GM19099 (cell line): ENCODE data around the gene HERPUD1.
A peak's percentile ranks its signal among the peaks of the same experiment; 100 is the strongest.

ENCODE experiments used
- POLR2A ChIP-seq: IDR thresholded peaks from 3 replicates; pipeline ENCODE4 v1.6.1; 2011; ENCODE audit warnings: low read depth; ENCODE audit not compliant: insufficient read length; ENCODE audit errors: extremely low read depth

HERPUD1 gene

DNA sequence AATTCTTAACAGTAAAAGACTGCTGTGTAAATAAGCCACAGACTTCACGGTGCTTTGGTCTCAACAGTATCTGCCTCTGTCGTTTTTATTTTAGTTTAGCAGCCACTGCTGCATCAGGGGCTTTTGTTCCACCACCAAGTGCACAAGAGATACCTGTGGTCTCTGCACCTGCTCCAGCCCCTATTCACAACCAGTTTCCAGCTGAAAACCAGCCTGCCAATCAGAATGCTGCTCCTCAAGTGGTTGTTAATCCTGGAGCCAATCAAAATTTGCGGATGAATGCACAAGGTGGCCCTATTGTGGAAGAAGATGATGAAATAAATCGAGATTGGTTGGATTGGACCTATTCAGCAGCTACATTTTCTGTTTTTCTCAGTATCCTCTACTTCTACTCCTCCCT lies 7.9 kb downstream of the HERPUD1 start:
- no peak for TF ChIP-seq POLR2A

GRCh38 chr16:56941092-56941491 lies 9.2 kb downstream of the HERPUD1 start:
- TF ChIP-seq POLR2A, result no peak

DNA sequence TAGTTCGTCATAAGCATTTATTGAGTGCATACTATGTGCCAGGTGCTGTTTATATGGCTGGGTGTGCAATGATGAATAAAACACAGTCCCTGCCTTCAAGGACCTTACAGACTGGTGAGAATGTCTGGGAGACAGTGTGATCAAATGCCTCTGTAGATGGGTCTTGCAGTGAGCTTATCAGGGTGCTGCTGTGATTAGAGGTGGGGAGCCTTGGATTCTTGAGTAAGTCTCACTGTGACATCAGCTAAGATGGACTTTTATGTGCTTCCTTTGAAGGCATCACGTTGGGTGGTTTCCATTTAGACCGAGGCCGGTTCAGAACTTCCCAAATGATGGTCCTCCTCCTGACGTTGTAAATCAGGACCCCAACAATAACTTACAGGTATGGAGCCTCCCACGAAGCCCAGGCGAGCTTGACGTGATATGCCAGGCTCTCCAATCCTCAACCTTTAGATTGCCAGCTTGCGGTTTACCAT lies 10.0 kb downstream of the HERPUD1 start:
- peak; percentile 33 for TF ChIP-seq POLR2A

DNA sequence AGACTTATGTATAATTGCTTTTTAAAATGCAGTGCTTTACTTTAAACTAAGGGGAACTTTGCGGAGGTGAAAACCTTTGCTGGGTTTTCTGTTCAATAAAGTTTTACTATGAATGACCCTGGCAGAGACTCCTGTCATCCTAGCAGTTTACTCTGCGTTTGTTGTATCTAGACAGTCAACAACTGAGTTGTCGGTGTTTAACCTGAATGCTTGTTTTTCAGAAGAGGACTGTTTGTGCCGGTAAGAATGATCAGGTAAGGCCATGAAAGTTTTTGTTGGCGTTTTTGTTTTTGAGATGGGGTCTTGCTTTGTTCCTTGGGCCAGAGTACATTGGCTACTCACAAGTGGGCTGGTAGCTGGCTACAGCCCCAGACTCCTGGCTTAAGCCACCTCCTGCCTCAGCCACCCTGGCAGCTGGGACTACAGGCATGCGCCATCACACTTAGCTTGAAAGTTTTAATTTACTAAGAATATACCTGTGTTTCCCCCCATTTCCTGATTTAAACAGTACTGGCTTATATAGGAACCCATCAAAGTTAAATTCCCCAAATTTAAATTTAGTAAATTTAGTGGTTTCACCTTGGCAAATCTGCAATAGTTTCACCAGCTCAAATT lies 11.9 kb downstream of the HERPUD1 start:
- TF ChIP-seq POLR2A, result no peak

- TF ChIP-seq POLR2A, result no peak
Observed at GRCh38 chr16:56944954-56945839, 13.3 kb downstream of the HERPUD1 start.

GRCh38 chr16:56945847-56946527 lies 14.0 kb downstream of the HERPUD1 start:
- TF ChIP-seq POLR2A, result no peak

DNA sequence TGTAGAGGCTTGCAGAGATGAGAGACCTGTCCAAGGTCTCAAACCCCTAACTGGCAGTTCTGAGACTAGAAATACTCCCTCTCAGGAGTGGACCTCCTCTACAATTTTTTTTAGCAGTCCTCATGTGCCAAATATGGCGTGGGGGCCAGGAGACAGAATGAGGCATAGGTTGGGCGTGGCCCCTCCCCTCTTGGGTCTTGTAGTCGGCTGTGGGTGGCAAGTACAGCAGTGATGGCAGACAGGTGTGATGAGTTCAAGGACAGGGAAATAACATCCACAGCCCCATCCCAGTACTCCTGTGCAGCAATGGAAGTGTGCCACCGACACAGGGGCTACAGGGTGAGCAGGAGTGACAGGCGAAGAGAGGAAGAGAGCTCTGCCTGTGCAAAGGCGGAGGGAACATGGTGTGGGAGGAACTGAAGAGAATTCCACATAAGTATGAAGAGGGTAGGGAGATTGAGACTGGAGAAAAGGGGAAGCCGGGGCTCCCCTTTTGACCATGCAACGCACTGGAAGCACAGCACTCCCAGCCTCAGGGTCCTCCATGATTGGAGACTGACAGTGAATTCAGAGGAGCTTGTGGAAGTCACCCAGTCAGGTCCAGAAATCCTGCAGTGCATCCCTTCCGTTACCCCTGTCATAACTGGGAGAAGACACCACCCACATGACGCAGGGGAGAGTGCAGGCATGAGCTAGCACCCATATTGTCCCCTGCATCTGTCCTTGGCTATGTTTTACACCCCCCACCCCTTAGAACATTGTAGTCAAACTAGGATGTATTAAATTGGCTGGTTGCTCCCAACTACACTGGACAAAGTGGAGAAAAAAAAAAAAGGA lies 15.0 kb downstream of the HERPUD1 start:
- TF ChIP-seq POLR2A, result no peak

DNA sequence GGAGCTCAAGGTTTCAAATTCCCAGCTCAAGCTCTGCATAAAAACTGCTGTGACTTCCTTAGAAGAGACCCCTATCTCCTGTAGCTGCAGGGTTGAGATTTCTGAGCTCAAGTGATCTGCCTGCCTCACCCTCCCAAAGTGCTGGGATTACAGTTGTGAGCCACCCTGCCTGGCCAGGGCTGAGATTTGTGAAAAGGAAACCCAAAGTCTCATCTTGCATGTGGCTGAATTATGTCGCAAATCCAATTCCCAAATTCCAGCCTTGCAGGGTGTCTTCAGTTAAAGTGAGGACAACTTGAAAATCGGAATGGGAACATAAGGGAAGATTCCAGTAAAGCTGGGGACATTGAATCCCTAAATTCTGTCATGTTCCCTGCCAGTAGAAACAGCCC lies 15.7 kb downstream of the HERPUD1 start:
- TF ChIP-seq POLR2A, result no peak

- TF ChIP-seq POLR2A, result no peak
Observed at GRCh38 chr16:56948234-56948633, 16.3 kb downstream of the HERPUD1 start.

DNA sequence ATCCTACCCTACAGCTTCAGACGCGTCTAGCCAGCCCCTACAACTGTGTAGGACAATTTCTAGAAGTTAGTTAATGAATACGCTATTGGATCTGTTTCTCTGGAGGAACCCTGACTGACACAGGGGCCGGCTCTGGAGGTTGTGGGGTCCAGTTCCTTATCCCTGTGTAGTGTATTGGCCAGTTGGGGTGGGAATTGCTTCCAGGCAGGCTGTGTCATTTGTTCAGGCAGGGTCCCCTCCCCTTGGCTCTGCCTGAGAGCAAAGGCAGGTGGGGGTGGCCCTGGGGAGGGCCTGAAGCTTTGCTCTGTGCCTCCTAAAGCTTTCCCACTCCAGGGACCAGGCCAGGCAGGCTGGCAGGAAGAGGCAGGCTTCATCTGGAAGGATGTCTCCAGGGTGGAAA lies 18.1 kb downstream of the HERPUD1 start:
- no peak for TF ChIP-seq POLR2A

DNA sequence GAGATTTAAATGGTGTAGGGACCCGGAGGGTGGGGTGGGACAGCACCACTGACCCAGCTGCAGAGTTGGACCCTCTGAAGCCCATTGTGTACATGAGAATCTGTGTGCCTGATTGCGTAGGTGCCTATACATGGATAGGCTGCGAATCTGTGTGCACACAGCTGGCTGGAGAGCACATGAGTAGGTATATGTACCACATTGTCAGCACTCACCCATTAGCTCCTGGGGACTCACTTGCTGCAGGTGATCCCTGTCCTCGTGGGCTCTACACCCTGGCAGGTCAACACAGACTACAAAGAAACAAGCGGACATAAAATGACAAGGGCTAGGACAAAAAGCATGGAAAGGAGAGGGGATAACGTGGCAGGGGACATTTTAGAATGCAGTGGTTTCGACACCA lies 18.5 kb downstream of the HERPUD1 start:
- TF ChIP-seq POLR2A, result no peak

- TF ChIP-seq POLR2A, result no peak
Observed at GRCh38 chr16:56950881-56951771, 19.2 kb downstream of the HERPUD1 start.

- no peak for TF ChIP-seq POLR2A
Observed at GRCh38 chr16:56953006-56953405, 21.1 kb downstream of the HERPUD1 start.

GRCh38 chr16:56956076-56956475 lies 24.1 kb downstream of the HERPUD1 start:
- no peak for TF ChIP-seq POLR2A
